ENCODE measurements around the gene SPATA21. TPM values are rescaled to one million over a fixed set of nuclear protein-coding genes. Genes with fewer than 3 reads are reported as not detected.

Gene SPATA21
- polyA plus RNA-seq, 1 donor (not counting 4 experiments of a cell fraction or from before 2014, with no cell fraction given), result 0.04 TPM

- Histone ChIP-seq H3K36me3 (ENCODE audit: control insufficient read depth in 2 of 2, extremely low read depth in 1 of 2, insufficient read depth in 2 of 2, low read length in 2 of 2) (peaks cover 0 to 6% of the 10 kb centered on the region in 2 experiments), H3K79me2 (ENCODE audit: control insufficient read depth, insufficient read depth, low read length) (peaks cover 97% of the 10 kb centered on the region), H3K4me1 (ENCODE audit: control insufficient read depth, extremely low read depth, insufficient read depth, low read length) (peaks cover 29% of the 10 kb centered on the region), H2AFZ (ENCODE audit: control insufficient read depth, low read length) (no peak overlapping the region), H3K9me3 (ENCODE audit: control insufficient read depth, low read depth, low read length) (no peaks in the 10 kb centered on the region), H3K4me2 (ENCODE audit: control insufficient read depth, extremely low read depth, insufficient read depth, low read depth, low read length) (no peak overlapping the region), H3K27me3 (ENCODE audit: control insufficient read depth, extremely low read depth, insufficient read depth, low read length) (no peaks in the 10 kb centered on the region), H3K9me1 (ENCODE audit: control insufficient read depth, extremely low read depth, insufficient read depth, low read length) (peaks cover 8% of the 10 kb centered on the region), H3K27ac (ENCODE audit: control insufficient read depth, insufficient read depth, low read length) (no peak overlapping the region), H4K20me1 (ENCODE audit: control insufficient read depth, extremely low read depth, insufficient read depth, low read length) (peaks cover 39% of the 10 kb centered on the region), H3K4me3 (ENCODE audit: control insufficient read depth in 2 of 3, extremely low read depth in 1 of 3, insufficient read depth in 2 of 3, low read depth in 1 of 3, low read length in 3 of 3) (no peak overlapping the region), H3K9ac (ENCODE audit: control insufficient read depth, extremely low read depth, insufficient read depth, low read length) (no peak overlapping the region)
- dilution Hi-C loops (cut with MboI; ENCODE audit: extremely low pct_ligation_motif_present, low sequenced_read_pairs), result no loop called here
- DNase-seq (ENCODE audit: low read depth, low spot score), result no peak
- no peak for FAIRE-seq
- no peak for TF ChIP-seq EZH2 (IDR thresholded peaks at IDR 0.05; ENCODE audit: low read length)
- TF ChIP-seq, protein P1, sequence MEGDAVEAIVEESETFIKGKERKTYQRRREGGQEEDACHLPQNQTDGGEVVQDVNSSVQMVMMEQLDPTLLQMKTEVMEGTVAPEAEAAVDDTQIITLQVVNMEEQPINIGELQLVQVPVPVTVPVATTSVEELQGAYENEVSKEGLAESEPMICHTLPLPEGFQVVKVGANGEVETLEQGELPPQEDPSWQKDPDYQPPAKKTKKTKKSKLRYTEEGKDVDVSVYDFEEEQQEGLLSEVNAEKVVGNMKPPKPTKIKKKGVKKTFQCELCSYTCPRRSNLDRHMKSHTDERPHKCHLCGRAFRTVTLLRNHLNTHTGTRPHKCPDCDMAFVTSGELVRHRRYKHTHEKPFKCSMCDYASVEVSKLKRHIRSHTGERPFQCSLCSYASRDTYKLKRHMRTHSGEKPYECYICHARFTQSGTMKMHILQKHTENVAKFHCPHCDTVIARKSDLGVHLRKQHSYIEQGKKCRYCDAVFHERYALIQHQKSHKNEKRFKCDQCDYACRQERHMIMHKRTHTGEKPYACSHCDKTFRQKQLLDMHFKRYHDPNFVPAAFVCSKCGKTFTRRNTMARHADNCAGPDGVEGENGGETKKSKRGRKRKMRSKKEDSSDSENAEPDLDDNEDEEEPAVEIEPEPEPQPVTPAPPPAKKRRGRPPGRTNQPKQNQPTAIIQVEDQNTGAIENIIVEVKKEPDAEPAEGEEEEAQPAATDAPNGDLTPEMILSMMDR (optimal IDR thresholded peaks at IDR 0.05 in 1 of 3, IDR thresholded peaks at IDR 0.05 in 1 of 3, conservative IDR thresholded peaks at IDR 0.05 in 1 of 3; ENCODE audit: extremely low read depth in 1 of 3, insufficient read depth in 2 of 3, low read length in 3 of 3), result no peak
Observed at GRCh38 chr1:16383888-16384287, 53.3 kb downstream of the SPATA21 start.

DNA sequence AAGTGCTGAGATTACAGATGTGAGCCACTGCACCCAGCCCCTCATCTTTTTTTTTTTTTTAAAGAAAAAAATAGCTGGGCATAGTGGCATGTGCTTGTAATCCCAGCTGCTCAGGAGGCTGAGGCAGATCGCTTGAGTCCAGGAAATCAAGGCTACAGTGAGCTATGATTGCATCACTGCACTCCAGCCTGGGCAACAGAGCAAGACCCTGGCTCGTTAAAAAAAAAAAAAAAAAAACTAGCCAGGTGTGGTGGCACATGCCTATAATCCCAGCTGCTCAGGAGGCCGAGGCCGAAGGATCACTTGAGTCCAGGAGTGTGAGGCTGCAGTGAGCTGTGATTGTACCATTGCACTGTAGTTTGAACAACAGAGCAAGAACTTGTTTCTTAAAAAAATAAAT, 56.4 kb downstream of the SPATA21 start:
- FAIRE-seq (no peak), DNase-seq (ENCODE audit: low read depth, low spot score) (no peak)
- Histone ChIP-seq H3K4me3 (ENCODE audit: control insufficient read depth in 2 of 3, extremely low read depth in 1 of 3, insufficient read depth in 2 of 3, low read depth in 1 of 3, low read length in 3 of 3) (no peak overlapping the region), H4K20me1 (ENCODE audit: control insufficient read depth, extremely low read depth, insufficient read depth, low read length) (peaks cover 35% of the 10 kb centered on the region), H3K9me3 (ENCODE audit: control insufficient read depth, low read depth, low read length) (no peaks in the 10 kb centered on the region), H3K36me3 (ENCODE audit: control insufficient read depth in 2 of 2, extremely low read depth in 1 of 2, insufficient read depth in 2 of 2, low read length in 2 of 2) (peaks cover 0 to 6% of the 10 kb centered on the region in 2 experiments), H3K9me1 (ENCODE audit: control insufficient read depth, extremely low read depth, insufficient read depth, low read length) (peaks cover under 1% of the 10 kb centered on the region), H3K79me2 (ENCODE audit: control insufficient read depth, insufficient read depth, low read length) (peaks cover 98% of the 10 kb centered on the region), H3K27ac (ENCODE audit: control insufficient read depth, insufficient read depth, low read length) (no peak overlapping the region), H3K4me1 (ENCODE audit: control insufficient read depth, extremely low read depth, insufficient read depth, low read length) (peaks cover 10% of the 10 kb centered on the region), H3K9ac (ENCODE audit: control insufficient read depth, extremely low read depth, insufficient read depth, low read length) (no peak overlapping the region), H3K4me2 (ENCODE audit: control insufficient read depth, extremely low read depth, insufficient read depth, low read depth, low read length) (no peak overlapping the region), H3K27me3 (ENCODE audit: control insufficient read depth, extremely low read depth, insufficient read depth, low read length) (no peaks in the 10 kb centered on the region), H2AFZ (ENCODE audit: control insufficient read depth, low read length) (no peak overlapping the region)
- TF ChIP-seq EZH2 (IDR thresholded peaks at IDR 0.05; ENCODE audit: low read length), result no peak
- dilution Hi-C loops (cut with MboI; ENCODE audit: extremely low pct_ligation_motif_present, low sequenced_read_pairs), result no loop called here

- H3K4me1 ChIP-seq (ENCODE audit: control insufficient read depth, extremely low read depth, insufficient read depth, low read length), result peaks cover 13% of the 10 kb centered on the region
- dilution Hi-C loops (cut with MboI; ENCODE audit: extremely low pct_ligation_motif_present, low sequenced_read_pairs), result no loop called here
- H3K9ac ChIP-seq (ENCODE audit: control insufficient read depth, extremely low read depth, insufficient read depth, low read length), result no peak overlapping the region
- H3K9me3 ChIP-seq (ENCODE audit: control insufficient read depth, low read depth, low read length), result no peaks in the 10 kb centered on the region
- no peak overlapping the region for H3K4me2 ChIP-seq (ENCODE audit: control insufficient read depth, extremely low read depth, insufficient read depth, low read depth, low read length)
- no peaks in the 10 kb centered on the region for H3K27me3 ChIP-seq (ENCODE audit: control insufficient read depth, extremely low read depth, insufficient read depth, low read length)
- no peaks in the 10 kb centered on the region for H3K9me1 ChIP-seq (ENCODE audit: control insufficient read depth, extremely low read depth, insufficient read depth, low read length)
- DNase-seq (ENCODE audit: low read depth, low spot score) (no peak), FAIRE-seq (no peak)
- H3K36me3 ChIP-seq (ENCODE audit: control insufficient read depth in 2 of 2, extremely low read depth in 1 of 2, insufficient read depth in 2 of 2, low read length in 2 of 2), result no peaks in the 10 kb centered on the region
- H3K4me3 ChIP-seq (ENCODE audit: control insufficient read depth in 2 of 3, extremely low read depth in 1 of 3, insufficient read depth in 2 of 3, low read depth in 1 of 3, low read length in 3 of 3), result no peak overlapping the region
- peaks cover 99% of the 10 kb centered on the region for H3K79me2 ChIP-seq (ENCODE audit: control insufficient read depth, insufficient read depth, low read length)
- H4K20me1 ChIP-seq (ENCODE audit: control insufficient read depth, extremely low read depth, insufficient read depth, low read length), result peaks cover 31% of the 10 kb centered on the region
- H2AFZ ChIP-seq (ENCODE audit: control insufficient read depth, low read length), result no peak overlapping the region
- no peak overlapping the region for H3K27ac ChIP-seq (ENCODE audit: control insufficient read depth, insufficient read depth, low read length)
- TF ChIP-seq EZH2 (IDR thresholded peaks at IDR 0.05; ENCODE audit: low read length), result no peak
- TF ChIP-seq, protein P1 (optimal IDR thresholded peaks at IDR 0.05 in 1 of 3, IDR thresholded peaks at IDR 0.05 in 1 of 3, conservative IDR thresholded peaks at IDR 0.05 in 1 of 3; ENCODE audit: extremely low read depth in 1 of 3, insufficient read depth in 2 of 3, low read length in 3 of 3), result no peak
Observed at GRCh38 chr1:16378443-16378842, 58.8 kb downstream of the SPATA21 start.
